ENCODE results near the gene MRPL14.
"Not testable (repeated sequence)": the region's sequence is repeated elsewhere in the genome, so short reads cannot be mapped to it uniquely, and the experiment has no call there.

Gene MRPL14

GRCh38 chr6:44097782-44098317 is 29.4 kb downstream of the MRPL14 start:
- no peak for DNase-seq (ENCODE audit: low read depth)

- DNase-seq (ENCODE audit: low read depth): peak; percentile 58
Observed at GRCh38 chr6:44096612-44097011, 30.6 kb downstream of the MRPL14 start.

- not testable (repeated sequence) for DNase-seq (ENCODE audit: low read depth)
Observed at GRCh38 chr6:44095243-44095623, 32.0 kb downstream of the MRPL14 start.

- DNase-seq (ENCODE audit: low read depth): no peak
Observed at GRCh38 chr6:44094403-44095242, 32.6 kb downstream of the MRPL14 start.

- DNase-seq (ENCODE audit: low read depth): no peak
Observed at GRCh38 chr6:44093750-44094402, 33.4 kb downstream of the MRPL14 start.

- DNase-seq (ENCODE audit: low read depth): no peak
Observed at GRCh38 chr6:44093066-44093465, 34.2 kb downstream of the MRPL14 start.

- no peak for DNase-seq (ENCODE audit: low read depth)
Observed at GRCh38 chr6:44091981-44092884, 35.0 kb downstream of the MRPL14 start.

GRCh38 chr6:44091356-44091755 is 35.9 kb downstream of the MRPL14 start:
- not testable (repeated sequence) for DNase-seq (ENCODE audit: low read depth)

- DNase-seq (ENCODE audit: low read depth): no peak
Observed at GRCh38 chr6:44090465-44090864, 36.8 kb downstream of the MRPL14 start.

GRCh38 chr6:44088827-44089590 is 38.2 kb downstream of the MRPL14 start:
- no peak for DNase-seq (ENCODE audit: low read depth)

- DNase-seq (ENCODE audit: low read depth): no peak
Observed at GRCh38 chr6:44087623-44088022, 39.6 kb downstream of the MRPL14 start.

GRCh38 chr6:44086931-44087574 is 40.2 kb downstream of the MRPL14 start:
- DNase-seq (ENCODE audit: low read depth): no peak

GRCh38 chr6:44085219-44085618 is 42.0 kb downstream of the MRPL14 start:
- no peak for DNase-seq (ENCODE audit: low read depth)

- no peak for DNase-seq (ENCODE audit: low read depth)
Observed at GRCh38 chr6:44084231-44085014, 42.8 kb downstream of the MRPL14 start.

GRCh38 chr6:44082872-44083321 is 44.4 kb downstream of the MRPL14 start:
- DNase-seq (ENCODE audit: low read depth): no peak

GRCh38 chr6:44081753-44082152 is 45.5 kb downstream of the MRPL14 start:
- no peak for DNase-seq (ENCODE audit: low read depth)

- DNase-seq (ENCODE audit: low read depth): no peak
Observed at GRCh38 chr6:44080561-44081521, 46.4 kb downstream of the MRPL14 start.

GRCh38 chr6:44079672-44080071 is 47.6 kb downstream of the MRPL14 start:
- no peak for DNase-seq (ENCODE audit: low read depth)

All from GM04504 (cell line).